ENCODE results near the gene TCFL5. TPM values are rescaled to one million over a fixed set of nuclear protein-coding genes. Genes with fewer than 3 reads are reported as not detected.

The TCFL5 gene
- total RNA-seq, 6 experiments from 2014 or later, result 19.9 to 25.2 (median 21.1) TPM

DNA sequence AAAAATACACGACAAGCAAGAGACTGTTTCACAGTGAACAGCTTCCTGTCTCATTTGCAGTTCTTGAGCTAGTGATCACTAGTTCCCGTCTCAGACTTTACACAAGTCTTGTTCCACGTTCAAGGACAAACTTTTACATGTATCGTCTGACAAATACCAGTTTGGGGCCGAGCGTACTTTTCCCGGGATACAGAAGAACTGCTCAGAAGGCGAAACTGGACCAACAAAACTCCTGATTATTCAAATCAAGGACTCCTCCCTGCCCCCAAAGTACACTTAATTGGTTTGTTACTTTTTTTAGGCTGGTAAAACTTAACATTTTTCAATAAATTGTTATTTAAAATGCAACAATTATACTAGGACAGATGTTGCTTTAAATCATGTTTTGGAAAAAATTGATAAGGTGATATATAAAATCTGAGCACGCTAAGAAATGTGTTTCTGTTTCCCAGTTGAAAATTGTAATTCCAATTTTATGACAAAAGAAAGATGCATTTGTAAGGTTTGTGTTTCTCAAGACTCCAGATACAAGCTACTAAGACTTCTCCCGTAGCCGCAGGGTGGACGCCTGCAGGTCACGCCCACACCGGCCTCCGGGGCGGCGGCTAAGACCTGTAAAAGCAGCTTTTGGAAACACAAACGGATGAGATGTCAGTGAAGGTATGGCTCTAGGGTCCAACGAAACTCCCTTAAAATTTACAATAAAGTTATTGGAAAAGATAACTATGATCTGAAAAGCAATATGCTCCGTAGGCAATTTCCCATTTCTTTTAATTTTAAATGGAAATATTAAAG is 16.8 kb upstream of the TCFL5 start:
- no peak for TF ChIP-seq CTCF (IDR thresholded peaks at IDR 0.05)
- Mint-ChIP-seq H3K4me1 (ENCODE audit: low read depth) (peaks cover 11% of the 10 kb centered on the region), H3K27me3 (ENCODE audit: insufficient read depth) (peaks cover 13% of the 10 kb centered on the region), H3K36me3 (ENCODE audit: low read depth) (peaks cover 12% of the 10 kb centered on the region), H3K9me3 (0 out of 2 replicates have a peak, but pooled peaks cover 4% of the 10 kb centered on the region), H3K27ac (no peak overlapping the region), H3K4me3 (no peak overlapping the region)
- DNase-seq, result no peak

DNA sequence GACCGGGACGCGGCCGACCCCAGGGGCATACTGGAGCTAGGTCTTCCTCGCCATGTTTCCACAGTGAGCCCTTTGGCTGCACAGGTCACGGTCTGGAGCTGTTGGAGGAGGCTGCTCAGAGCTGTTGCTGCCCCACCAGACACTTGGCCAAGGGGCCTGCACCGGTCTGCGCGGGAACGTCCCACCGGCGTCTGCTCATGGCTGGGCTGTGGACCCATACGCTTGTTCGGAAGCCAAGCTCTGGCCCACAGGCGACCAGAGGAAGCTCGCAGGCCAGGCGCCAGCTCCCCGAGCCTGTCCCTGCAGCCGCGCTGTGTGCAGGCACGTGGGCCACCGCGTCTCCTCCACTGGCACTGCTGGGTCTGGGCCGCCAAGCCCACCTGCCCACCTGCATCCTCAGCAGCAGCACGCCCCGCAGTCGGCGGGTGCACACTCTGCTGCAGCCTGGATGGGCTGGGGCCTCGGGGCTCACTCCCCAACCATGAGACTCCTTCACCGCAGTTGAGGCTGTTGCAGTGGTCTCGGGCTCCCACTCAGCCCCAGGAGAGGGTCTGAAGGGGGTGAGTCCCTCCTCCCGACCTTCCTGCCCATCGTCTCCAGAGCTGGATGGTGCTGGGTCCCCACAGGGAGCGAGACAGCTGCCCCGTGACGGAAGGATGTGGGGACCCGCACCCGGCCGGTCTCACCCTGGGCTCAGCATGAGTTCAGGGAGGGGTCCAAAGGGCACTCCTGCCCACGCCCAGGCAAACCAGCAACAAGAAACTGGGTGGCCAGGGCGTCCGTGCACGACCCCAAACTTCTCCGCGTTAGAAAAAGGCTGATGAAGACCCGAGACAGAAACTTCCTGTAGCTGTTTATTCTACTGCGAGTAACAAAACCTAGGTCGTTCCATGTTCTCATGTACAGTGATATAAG is 15.5 kb upstream of the TCFL5 start:
- Mint-ChIP-seq H3K27me3 (ENCODE audit: insufficient read depth) (peaks cover 13% of the 10 kb centered on the region), H3K36me3 (ENCODE audit: low read depth) (peaks cover 10% of the 10 kb centered on the region), H3K4me3 (no peak overlapping the region), H3K27ac (no peak overlapping the region), H3K9me3 (0 out of 2 replicates have a peak, but pooled peaks cover 4% of the 10 kb centered on the region), H3K4me1 (ENCODE audit: low read depth) (peaks cover 11% of the 10 kb centered on the region)
- no peak for DNase-seq
- TF ChIP-seq CTCF (IDR thresholded peaks at IDR 0.05), result no peak

DNA sequence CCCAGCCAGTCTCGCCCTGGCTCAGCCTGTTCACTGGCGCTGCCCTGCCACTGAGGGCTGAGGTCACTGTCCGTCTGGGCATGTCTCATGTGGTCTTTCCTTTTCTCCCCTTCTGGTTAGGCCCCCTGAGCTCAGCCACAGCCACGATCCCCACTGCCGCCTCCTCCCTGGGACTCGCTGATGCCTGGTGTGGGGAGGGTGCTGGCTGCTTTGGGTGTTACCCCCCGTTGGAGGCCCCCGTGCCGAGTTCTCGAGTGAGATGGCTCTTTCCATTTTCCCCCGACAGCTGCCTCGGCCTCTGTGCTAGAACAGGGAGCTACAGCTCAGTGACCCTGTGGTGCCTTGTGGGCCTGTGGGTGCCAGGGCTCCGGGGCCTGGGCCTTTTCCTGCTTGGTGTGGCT is 14.9 kb upstream of the TCFL5 start:
- peaks cover 3% of the 10 kb centered on the region for H3K36me3 Mint-ChIP-seq (ENCODE audit: low read depth)
- no peak overlapping the region for H3K4me3 Mint-ChIP-seq
- H3K27me3 Mint-ChIP-seq (ENCODE audit: insufficient read depth), result peaks cover 13% of the 10 kb centered on the region
- H3K4me1 Mint-ChIP-seq (ENCODE audit: low read depth), result peaks cover 11% of the 10 kb centered on the region
- H3K27ac Mint-ChIP-seq, result no peak overlapping the region
- TF ChIP-seq CTCF (IDR thresholded peaks at IDR 0.05), result no peak
- H3K9me3 Mint-ChIP-seq, result 0 out of 2 replicates have a peak, but pooled peaks cover 4% of the 10 kb centered on the region
- DNase-seq, result no peak

DNA sequence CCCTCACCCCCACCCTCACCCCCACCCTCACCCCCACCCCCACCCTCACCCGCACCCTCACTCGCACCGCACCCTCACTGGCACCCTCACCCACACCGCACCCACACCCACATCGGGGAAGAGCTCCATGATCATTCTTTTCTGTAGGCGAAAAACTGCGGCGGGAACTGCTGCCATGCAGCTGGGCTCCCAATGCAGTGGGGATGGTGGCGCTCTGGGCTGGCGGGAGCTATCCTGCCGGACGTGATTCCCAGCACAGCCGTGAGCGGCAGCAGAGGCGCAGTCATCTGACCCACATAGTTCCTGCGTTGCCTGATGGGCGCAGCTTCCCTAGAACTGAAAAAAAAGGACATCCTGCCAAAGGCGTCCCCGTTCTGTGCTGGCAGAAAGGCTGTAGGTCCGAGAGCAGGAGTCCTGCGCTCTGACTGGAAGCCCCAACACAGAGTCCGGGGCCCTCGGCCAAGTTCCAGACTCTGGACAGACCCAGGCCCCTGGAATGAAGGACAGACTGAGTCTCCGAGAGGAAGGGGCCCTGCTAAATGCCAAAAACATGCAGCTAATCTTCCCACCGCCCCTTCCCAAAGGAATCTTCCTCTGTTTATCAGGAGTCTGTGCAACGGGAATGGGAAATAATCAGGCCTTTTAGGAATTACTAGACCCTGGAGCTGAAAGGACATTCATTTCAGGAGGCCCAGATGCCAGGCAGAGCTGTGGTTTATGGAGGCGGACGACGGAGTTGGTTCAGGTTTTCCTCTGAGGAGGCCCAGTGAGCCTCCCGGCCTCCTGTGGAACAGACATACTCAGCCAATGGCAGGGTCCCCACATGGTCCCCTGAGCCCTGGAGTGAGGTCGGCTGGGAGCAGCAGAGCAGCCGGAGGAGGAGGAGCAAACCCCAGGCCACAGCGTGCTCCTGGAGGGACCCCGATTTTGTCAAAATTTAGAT is 14.1 kb upstream of the TCFL5 start:
- peaks cover 11% of the 10 kb centered on the region for H3K4me1 Mint-ChIP-seq (ENCODE audit: low read depth)
- no peaks in the 10 kb centered on the region for H3K36me3 Mint-ChIP-seq (ENCODE audit: low read depth)
- peak; percentile 47 for TF ChIP-seq CTCF (IDR thresholded peaks at IDR 0.05)
- H3K9me3 Mint-ChIP-seq, result 0 out of 2 replicates have a peak, but pooled peaks cover 4% of the 10 kb centered on the region
- H3K27me3 Mint-ChIP-seq (ENCODE audit: insufficient read depth), result peaks cover 13% of the 10 kb centered on the region
- H3K27ac Mint-ChIP-seq, result peak overlapping the region; percentile 61
- no peak overlapping the region for H3K4me3 Mint-ChIP-seq
- DNase-seq, result peak; percentile 77

DNA sequence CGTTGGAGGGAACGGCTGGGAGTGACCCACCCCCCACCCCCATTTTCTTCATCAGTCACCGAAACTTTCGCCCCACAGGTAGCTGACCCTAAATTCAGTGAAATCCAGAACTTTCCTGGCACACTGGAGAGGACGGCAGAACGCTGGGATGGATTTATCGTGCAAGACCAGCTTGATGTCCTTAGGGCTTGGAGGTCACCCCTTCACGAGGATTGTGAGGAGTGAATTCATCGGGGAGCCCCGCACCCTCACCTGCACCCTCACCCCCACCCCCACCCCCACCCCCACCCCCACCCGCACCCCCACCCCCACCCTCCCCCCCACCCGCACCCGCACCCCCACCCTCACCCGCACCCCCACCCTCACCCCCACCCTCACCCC is 13.3 kb upstream of the TCFL5 start:
- H3K4me3 Mint-ChIP-seq, result no peak overlapping the region
- peaks cover 13% of the 10 kb centered on the region for H3K27me3 Mint-ChIP-seq (ENCODE audit: insufficient read depth)
- H3K4me1 Mint-ChIP-seq (ENCODE audit: low read depth), result peaks cover 11% of the 10 kb centered on the region
- H3K9me3 Mint-ChIP-seq, result 0 out of 2 replicates have a peak, but pooled peaks cover 4% of the 10 kb centered on the region
- no peak for DNase-seq
- H3K27ac Mint-ChIP-seq, result 0 out of 2 replicates have a peak overlapping the region, but pooled peaks have one; percentile 1
- H3K36me3 Mint-ChIP-seq (ENCODE audit: low read depth), result no peaks in the 10 kb centered on the region
- no peak for TF ChIP-seq CTCF (IDR thresholded peaks at IDR 0.05)

Data from HFFc6 (cell line).